GM10248 (cell line): ENCODE measurements around the gene RPP14.

ENCODE experiments used
- CTCF ChIA-PET: fragments of 300-600 bp; sonication (Branson Sonifier 250); formaldehyde crosslinking; extraction: SDS; loops from one replicate; lab custom pipeline; 2021; ENCODE audit warnings: antibody characterized with exemption; lab: Yijun Ruan, JAX
- POLR2A ChIA-PET: fragments of 350-650 bp; sonication (Branson Sonifier 250); formaldehyde crosslinking; extraction: SDS; loops from one replicate; lab custom pipeline; 2020; ENCODE audit warnings: antibody characterized with exemption; lab: Yijun Ruan, JAX
- DNase-seq: peaks from one replicate; pipeline ENCODE4 v3.0.0; 2012; ENCODE audit errors: extremely low spot score
- TF ChIP-seq, protein P1 (sequence below): IDR thresholded peaks from 2 replicates; pipeline ENCODE4 v1.5.1; 2012; ENCODE audit warnings: mild to moderate bottlenecking, low read depth; ENCODE audit errors: extremely low read depth, missing control alignments, control extremely low read depth

The RPP14 gene

DNA sequence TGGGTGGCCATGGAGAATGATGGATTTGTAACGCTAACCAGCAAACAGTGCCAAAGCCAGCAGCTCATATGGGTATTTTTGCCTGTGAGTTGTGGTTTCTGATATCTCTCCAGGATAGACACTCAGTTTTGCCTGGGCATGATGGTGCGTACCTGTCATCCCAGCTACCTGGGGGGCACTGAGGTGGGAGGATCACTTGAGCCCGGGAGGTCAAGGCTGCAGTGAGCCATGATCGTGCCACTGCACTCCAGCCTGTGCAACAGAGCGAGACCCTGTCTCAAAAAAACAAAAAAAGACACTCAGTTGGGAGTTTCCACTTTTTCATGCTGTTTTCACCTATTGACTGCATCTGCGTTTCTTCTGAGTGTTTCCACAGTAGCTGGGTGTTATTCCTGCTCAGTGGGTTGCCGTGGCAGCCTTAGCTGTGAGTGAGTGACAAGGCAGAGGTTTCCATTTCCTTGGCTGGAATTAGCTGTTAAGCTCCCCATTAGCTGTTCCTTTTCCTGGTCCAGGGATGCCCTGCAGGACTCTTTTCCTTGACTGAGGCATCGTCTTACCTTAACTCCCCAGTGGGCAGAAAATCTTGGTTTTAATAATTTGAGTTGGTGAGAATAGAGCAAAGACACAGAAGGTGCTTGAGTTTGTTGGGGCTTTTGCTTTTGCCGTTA, 14.2 kb upstream of the RPP14 start:
- CTCF ChIA-PET, result interaction anchor here (0.9 to 19.6 kb wide), 4 partner anchors 14 to 108 kb away, joined by 3 to 560 read pairs (median 26); partner anchors contain the start of genes HTD2 and RPP14
- TF ChIP-seq, protein P1, sequence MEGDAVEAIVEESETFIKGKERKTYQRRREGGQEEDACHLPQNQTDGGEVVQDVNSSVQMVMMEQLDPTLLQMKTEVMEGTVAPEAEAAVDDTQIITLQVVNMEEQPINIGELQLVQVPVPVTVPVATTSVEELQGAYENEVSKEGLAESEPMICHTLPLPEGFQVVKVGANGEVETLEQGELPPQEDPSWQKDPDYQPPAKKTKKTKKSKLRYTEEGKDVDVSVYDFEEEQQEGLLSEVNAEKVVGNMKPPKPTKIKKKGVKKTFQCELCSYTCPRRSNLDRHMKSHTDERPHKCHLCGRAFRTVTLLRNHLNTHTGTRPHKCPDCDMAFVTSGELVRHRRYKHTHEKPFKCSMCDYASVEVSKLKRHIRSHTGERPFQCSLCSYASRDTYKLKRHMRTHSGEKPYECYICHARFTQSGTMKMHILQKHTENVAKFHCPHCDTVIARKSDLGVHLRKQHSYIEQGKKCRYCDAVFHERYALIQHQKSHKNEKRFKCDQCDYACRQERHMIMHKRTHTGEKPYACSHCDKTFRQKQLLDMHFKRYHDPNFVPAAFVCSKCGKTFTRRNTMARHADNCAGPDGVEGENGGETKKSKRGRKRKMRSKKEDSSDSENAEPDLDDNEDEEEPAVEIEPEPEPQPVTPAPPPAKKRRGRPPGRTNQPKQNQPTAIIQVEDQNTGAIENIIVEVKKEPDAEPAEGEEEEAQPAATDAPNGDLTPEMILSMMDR, result no peak
- POLR2A ChIA-PET, result no interaction called here

GRCh38 chr3:58292866-58293265, 13.2 kb upstream of the RPP14 start:
- ChIA-PET CTCF (interaction anchor here (0.8 to 19.6 kb wide), 5 partner anchors 14 to 181 kb away, joined by 3 to 560 read pairs (median 3); partner anchors contain the start of genes HTD2 and RPP14), POLR2A (no interaction called here)
- TF ChIP-seq, protein P1, result no peak
- no peak for DNase-seq

More for the DNA sequence above, 14.2 kb upstream of the RPP14 start:
- no peak for DNase-seq

GRCh38 chr3:58293516-58293915, 12.5 kb upstream of the RPP14 start:
- ChIA-PET POLR2A (no interaction called here), CTCF (interaction anchor here (0.8 to 19.6 kb wide), 3 partner anchors 13 to 181 kb away, joined by 3 to 560 read pairs (median 50); partner anchors contain the start of genes HTD2 and RPP14)
- DNase-seq, result no peak
- TF ChIP-seq, protein P1, result no peak

DNA sequence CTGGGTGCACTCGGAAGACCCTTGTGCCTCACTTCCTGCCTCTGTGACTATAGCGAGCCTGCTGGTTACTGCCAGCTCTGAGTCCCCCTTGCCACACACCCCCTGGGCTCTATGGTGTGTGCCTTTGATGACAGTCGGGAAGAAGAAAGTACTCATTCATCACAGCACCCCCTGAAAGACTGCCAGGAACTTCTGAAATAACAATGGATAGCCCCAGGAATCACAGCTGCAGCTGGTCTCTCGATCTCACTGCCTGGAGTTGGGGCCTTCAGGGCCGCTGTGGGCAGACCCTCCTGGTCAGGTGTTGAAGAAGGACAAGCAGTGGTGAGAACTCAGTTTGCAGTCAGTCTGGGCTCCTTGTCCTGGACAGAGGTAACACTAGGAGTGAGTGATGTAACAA, 9.8 kb upstream of the RPP14 start:
- TF ChIP-seq, protein P1, result no peak
- POLR2A ChIA-PET, result no interaction called here
- CTCF ChIA-PET, result interaction anchor here (1.1 to 19.6 kb wide), 5 partner anchors 9 to 112 kb away, joined by 3 to 560 read pairs (median 5); partner anchors contain the start of genes HTD2 and RPP14
- no peak for DNase-seq

DNA sequence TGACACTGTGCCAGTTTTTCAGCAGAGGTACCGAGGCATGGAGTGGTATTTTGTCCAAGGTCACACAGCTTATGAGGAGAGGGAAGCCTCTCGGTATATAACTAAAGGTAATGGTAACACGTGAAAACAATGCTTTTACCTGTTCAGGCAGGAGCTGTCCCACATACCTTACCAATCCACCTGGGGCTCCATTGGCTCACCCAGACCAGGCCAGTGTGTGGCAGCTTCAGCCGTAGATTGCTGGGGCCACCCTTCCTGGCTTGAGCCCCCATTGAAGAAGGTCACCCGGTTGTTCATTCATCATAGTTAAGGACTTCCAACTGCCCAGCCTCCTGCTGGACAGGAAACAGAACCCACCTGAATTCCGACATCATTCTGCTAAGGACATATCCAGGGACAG, 9.2 kb upstream of the RPP14 start:
- DNase-seq, result no peak
- ChIA-PET CTCF (interaction anchor here (1.2 to 19.6 kb wide), 4 partner anchors 10 to 113 kb away, joined by 3 to 560 read pairs (median 28); partner anchors contain the start of genes HTD2 and RPP14), POLR2A (no interaction called here)
- TF ChIP-seq, protein P1, result no peak

DNA sequence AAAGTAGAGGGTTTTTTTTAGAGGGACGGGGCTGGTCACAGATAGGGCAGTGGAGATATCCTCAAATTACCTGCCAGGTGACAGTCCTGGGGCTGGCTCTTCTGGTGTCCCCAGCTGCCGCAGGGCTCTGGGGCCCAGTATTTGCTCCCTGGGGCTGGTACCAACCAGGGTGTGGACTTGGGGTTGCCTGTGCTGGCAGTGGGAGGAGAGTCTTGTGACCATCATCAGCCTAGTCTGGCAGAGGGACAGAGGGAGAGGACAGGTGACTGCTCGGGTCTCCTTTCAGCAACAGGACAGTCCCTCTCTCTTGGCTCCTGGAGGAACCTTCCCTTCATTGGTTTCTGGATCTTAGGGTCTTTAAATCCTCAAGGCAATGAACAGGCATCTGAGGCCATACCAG, 7.9 kb upstream of the RPP14 start:
- no peak for DNase-seq
- CTCF ChIA-PET, result interaction anchor here (0.8 to 19.6 kb wide), 7 partner anchors 9 to 193 kb away, joined by 3 to 560 read pairs (median 5); partner anchors contain the start of genes HTD2, KCTD6 and RPP14
- POLR2A ChIA-PET, result no interaction called here
- TF ChIP-seq, protein P1, result no peak
